Middle frontal gyrus (tissue), 1 donor: Measurements from ENCODE around the gene ULK4.
A peak's percentile ranks its signal among the peaks of the same experiment; 100 is the strongest.
"Not testable (repeated sequence)": the region's sequence is repeated elsewhere in the genome, so short reads cannot be mapped to it uniquely, and the experiment has no call there.

Experiments
- DNase-seq: peaks from one replicate; pipeline ENCODE4 v3.0.0-alpha.2; 2015; ENCODE audit warnings: low spot score; ENCODE audit errors: extremely low spot score

ULK4 gene

DNA sequence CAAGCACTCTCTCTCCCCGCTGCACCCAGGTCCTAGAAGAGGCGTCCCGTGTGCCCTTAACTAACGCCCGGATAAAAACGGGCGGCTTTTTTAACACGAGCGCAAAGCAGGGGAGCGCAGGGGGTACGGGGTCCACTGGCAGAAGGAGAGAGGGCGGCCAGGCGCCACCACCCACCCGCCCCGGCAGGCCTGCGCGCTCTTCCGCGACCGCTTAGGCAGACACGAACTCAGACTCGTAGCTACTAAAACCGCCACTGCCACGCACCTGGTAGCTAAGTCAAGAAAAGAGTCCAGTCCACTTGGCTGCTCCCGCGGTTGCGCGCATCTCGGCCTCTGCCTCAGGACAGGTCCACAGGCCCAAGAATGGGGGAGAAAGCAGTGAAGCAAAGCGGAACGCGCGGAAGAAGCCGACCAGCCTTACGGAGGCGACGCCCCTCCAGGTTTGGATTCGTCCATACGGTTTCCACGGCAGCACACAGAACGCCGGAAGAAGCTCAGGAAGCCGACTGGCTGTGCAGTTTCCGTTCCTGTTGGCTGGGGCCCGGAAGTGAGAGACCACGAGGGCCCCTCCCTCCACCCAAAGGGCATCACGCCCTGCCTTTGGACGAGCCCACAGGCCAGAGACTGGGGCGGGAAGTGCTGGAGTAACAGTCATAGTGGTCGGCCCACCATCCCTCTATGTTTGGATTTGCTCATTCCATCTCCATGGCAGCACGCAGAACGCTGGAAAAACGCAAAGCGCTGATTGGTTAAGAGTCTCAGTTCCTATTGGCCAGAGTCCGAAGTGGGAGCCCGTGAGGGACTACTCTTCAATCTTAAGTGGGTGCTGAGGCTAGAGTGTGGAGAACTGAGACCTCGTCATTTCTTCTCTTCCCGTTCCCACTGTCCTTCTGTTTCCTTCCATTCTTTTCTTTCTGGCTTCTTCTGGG is at the start of gene ULK4:
Gene ULK4 (minus strand): TSS at position 353 of the 929 bp plus-strand sequence. CDS start 7,344 bp downstream, outside the sequence.
- peak; percentile 100 for DNase-seq

DNA sequence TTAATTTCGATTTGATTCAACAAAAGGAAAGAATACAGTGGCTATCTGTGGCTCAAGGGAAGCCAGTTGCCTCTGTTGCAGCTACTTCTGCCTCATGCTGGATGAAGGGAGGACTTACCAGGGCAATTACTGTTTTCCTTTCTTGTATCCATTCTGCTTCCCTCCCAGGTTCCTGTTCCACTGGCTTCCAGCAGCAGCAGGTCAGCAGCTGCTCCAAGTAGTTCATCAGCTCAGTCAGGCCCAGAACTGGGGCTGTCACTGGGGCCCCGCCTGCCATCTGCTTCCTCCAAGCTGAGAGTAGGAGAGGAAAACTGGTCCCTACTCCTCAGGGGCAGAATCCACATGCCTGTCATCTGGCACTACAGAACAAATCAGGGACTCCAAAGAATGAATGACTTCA is 48.6 kb upstream of the ULK4 start:
- no peak for DNase-seq

DNA sequence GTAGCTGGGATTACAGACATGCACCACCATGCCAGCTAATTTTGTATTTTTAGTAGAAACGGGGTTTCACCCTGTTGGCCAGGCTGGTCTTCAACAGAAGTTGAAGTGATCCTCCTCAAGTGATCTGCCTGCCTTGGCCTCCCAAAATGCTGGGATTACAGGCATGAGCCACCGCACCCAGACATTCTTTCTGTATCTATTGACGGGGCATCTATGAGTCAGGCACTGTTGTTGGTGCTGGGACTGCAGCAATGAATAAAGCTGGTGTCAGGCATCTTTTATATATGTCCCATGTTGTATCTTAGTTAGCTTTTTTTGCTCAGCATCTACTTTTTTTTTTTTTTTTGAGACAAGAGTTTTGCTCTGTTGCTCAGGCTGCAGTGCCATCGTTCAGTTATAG is 47.6 kb upstream of the ULK4 start:
- no peak for DNase-seq

DNA sequence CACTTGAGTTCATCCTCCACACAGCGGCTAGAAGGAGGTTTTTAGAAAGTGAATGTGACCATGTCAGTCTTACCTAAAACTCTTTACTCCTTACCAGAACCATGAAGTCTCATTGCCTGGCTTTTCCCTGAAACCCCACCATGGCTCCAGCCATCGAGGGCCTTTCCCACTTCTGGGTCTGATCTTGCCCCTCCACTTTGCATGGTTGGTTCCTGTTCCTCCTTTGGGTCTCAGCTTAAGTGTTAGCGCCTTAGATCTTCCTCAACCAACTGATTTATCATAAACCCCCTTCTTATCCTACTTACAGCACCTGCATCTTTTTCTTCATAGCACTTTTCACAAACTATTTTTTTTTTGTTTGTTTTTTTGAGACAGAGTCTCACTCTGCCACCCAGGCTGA is 45.9 kb upstream of the ULK4 start:
- no peak for DNase-seq

DNA sequence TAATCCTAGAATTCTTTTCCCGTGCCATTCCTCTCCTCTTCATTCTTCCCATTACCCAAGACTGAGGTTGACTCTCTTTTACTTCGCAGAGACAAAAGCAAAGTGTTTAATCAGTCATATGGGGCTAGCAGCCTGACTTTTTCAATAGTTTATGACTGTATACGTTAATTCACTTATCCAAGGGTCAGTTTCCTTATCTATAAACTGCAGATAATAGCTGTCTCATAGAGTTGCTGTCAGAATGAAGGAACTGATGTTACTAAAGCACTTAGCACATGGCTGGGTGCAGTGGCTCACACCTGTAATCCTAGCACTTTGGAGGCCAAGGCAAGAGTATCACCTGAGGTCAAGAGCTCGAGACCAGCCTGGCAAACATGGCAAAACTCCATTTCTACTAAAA is 43.5 kb upstream of the ULK4 start:
- no peak for DNase-seq

DNA sequence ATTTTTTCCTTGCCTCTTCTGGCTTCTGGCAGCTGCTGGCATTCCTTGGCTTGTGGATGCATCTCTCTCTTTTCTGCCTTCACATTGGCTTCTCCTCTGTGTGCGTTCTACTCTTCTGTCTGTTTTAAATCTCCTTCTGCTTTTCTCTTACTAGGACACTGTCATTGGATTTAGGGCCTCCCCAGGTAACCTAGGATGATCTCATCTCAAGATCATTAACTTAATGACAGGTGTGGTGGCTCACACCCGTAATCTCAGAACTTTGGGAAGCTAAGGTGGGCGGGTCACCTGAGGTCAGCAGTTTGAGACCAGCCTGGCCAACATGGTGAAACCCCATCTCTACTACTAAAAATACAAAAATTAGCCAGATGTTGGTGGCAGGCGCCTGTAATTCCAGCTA is 40.9 kb upstream of the ULK4 start:
- no peak for DNase-seq

DNA sequence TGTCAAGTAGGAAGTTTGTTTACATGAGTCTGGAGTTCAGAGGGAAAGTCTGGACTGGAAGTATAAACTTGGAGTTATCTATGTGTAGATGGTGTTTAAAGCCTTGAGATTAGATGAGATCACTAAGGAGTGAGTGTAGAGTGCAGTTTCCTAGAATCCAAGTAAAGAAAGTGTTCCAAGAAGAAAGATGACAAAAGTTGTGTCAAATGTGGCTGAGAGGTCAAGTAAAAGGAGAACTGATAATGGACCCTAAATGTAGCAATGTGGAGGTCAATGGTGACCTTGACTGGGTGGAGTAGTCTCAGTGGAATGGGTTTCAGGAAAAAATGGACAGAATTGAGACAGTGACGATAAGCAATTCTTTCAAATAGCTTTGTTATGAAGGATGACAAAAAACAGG is 39.9 kb upstream of the ULK4 start:
- DNase-seq: no peak

DNA sequence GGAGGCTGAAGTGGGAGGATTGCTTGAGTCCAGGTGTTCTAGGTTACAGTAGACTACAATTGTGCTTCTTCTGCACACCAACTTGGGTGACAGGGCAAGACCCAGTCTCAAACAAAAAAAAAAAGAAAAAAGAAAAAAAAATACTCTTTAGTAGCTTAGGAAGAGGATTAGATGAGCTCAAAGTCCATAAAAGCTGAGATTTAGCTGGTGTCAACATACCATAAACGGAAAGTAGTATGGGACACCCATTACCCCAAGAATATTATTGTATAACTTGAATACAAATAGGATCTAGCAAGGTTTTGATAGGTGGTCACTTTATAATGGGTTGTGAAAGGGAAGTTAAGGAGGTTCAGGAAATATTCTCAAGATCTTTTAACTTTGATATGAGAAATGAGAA is 38.0 kb upstream of the ULK4 start:
- no peak for DNase-seq

DNA sequence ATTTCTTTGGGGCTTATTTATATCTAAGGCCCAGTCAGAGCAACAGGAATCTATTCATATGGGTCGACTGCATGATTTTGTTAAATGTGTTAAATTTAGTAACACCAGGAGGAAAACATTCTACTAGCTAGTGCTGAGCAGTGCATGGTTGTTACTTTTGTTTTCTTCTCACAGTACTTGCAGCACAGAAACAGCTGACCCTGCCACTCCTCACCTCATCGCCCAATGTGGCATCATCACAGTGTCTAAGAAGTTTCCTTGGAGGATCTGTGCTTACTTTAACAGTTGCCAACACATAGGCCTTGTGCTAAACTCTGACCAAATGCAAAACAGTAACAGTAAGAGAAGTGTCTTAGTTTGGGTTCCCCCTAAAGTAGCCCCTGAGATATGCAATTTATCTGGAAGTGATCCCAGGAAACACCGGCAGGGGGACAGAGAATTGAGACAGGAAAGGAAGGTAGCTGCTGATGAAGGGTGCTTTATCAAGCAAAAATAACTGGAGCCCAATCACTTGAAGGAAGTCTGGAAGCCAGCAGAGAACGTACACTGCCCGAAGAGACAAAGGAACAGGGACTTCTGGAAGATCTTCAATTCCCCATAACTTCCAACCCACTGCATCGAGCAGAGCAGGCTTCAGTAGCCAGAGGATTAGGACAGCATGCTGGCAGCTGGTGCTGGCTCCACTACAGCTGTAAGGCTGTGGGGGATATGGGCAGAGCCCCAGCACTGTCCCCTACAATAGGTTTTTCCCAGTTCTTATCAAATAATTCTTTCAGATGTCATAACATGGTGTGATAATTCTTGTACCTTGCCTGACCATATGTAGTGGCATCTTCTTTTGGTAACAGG is 36.0 kb upstream of the ULK4 start:
- DNase-seq: no peak

DNA sequence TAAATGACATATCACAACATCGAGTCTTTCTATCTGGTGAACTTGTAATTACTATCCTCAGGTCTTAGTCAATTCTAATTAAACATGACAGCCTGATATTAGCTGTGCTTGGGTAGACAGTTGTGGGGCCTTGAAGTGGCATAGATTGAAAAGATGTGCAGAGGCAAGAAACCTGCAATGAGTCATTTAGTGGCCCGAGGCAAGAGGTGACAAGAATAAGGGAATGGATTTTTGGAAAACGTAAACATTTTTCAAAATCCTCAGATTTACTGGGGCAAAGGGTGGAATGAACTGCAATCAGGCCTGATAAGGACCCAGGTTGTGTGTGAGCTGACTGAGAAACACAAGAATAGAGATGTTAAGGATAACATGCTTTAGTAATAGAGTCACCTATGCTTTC is 29.5 kb upstream of the ULK4 start:
- DNase-seq: no peak

DNA sequence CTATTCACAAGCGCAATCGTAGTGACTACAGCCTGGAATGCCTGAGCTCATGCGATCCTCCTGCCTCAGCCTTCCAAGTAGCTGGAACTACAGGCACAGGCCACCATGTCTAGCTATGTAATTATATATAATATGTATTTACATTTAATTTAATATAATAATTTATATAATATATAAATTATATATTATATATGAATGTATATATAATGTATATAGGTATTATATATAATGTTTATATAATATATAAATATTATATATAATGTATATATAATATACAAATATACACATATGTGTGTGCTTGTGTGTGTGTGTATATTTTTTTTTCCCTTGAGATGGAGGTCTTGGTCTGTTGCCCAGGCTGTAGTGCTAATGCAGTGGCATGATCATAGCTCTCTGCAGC is 27.6 kb upstream of the ULK4 start:
- no peak for DNase-seq

DNA sequence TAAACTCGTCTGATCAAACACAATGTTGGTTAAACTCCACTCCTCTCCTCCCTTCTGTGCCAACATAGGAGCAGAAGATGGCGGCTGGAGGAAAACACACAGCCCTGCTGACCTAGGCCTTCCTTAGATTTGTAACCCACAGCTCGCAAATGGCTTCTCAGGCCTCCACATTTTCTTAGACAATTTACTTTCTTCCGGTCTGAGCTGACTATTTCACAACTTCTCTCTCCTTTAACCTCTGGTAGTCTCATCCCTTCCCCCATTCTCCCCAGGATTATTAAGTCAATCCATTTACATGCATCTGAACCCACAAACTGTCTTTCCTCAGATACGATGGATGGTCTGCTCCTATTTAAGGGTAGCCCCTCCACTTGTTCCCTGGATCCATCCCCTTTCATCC is 25.7 kb upstream of the ULK4 start:
- DNase-seq: no peak

DNA sequence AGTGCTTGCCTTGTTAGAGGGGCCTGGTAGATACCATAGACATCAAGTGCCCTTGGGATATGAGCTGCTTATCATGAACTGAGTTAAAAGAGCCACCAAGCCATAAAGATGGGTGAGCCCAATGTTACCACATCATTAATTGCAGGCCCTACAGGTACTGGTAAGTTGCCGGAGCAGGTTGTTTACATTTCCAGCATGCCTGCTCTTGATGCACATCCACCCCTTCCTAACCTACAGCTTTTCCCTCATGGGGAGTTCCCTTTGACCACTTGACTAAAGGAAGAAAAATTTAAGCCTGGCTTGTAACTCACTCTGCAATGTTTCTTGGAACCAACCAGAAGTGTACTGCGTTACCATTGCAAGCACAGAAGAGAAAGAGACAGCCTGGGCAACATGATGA is 24.7 kb upstream of the ULK4 start:
- no peak for DNase-seq

DNA sequence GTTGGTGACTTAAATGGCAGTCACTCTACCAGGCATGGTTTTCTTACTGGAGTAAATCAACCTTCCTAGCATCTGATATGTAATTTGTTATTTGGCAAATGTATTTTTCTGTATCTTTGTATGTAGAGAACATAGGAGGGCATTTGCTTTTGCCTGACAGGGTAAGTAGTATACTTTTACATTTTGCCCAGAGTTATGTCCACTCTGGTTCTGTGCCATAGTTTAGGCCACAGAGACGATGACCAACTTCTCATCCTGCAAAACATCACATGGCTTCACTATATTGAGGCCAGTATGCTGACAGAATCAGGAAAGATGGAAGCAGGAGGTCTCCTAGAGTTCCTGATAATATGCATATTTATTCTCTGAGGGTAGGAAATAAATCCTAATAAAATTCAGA is 23.1 kb upstream of the ULK4 start:
- no peak for DNase-seq

DNA sequence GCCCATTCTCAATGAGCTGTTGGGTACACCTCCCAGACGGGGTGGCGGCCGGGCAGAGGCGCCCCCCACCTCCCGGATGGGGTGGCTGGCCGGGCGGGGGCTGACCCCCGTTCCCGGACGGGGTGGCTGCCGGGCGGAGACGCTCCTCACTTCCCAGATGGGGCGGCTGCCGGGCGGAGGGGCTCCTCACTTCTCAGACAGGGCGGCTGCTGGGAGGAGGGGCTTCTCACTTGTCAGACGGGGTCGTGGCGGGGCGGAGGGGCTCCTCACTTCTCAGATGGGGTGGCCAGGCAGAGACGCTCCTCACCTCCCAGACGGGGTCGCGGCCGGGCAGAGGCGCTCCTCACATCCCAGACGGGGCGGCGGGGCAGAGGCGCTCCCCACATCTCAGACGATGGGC is 21.2 kb upstream of the ULK4 start:
- not testable (repeated sequence) for DNase-seq

DNA sequence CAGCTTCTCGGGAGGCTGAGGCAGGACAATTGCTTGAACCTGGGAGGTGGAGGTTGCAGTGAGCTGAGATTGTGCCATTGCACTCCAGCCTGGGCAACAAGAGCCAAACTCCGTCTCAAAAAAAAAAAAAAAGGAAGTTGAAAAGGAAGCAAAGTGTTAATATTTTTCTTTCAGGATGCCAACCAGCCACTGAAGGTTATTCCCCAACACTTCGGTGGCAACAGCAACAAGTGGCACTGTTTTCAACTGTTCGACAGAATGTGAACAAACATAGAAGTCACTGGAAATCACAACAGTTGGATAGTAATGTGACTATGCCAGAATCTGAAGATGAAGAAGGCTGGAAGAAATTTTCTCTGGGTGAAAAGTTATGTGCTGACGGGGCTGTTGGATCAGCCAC is 15.5 kb upstream of the ULK4 start:
- DNase-seq: not testable (repeated sequence)

DNA sequence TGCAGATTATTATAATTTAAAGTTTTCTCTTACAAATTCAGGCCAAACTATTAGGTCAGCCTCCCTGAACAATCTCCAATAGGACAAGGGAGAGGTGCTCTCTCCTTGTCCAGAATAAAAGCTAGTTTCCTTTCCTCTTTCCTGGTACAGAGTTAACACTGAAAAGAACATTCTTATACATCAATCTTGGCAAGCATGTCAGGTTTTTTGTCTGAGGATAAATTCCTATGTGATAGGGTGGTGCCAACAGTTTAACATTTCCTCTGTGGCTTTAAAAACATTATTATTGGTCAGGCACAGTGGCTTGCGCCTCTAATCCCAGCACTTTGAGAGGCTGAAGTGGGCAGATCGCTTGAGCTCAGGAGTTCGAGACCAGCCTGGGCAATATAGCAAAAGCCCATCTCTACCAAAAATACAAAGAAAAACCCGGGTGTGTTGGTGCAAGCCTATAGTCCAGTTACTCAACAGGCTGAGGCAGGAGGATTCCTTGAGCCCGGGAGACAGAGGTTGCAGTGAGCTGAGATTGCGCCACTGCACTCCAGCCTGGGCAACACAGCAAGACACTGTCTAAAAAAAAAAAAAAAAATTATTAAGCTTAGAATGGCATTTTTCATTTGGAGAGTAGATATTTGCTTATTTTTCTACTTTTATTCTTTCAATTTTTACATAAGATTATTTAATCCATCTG is 13.7 kb upstream of the ULK4 start:
- DNase-seq: no peak

DNA sequence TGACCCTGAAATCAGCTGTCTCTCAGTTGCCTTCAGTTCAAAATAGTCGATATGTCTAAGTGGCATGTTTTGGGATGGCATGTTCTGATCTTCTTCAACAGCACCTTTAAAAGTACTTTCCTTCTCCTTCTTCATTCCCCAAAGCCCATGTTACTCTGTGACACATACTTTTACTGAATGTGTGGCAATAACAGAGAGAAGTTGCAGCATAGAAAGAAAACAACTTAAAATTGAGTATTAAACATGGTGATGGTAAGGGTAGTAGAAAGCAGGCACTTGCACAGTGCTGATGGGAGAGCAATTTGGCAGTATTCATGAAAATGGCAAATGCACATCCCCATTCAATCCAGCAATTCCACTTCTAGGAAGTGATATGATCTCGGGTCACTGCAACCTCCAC is 12.3 kb upstream of the ULK4 start:
- DNase-seq: no peak

DNA sequence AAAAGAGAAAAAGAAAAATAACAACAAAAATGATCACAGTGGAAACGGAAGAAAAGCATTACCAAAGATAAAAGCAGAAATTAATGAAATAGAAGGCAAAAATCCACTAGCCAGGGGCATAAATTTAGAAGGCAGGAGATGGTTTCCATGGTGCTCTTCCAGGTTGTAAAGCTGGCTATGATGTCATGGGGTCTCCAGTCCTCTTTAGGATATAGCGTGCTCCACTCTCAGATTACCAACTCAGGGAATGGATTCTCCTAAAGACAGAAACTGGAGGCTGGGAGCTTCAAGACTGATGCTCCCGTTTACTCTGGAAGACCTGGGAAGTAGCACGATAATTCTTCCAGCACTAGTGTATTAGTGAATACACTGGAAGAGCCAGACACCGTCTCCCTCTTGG is 10.9 kb upstream of the ULK4 start:
- no peak for DNase-seq

DNA sequence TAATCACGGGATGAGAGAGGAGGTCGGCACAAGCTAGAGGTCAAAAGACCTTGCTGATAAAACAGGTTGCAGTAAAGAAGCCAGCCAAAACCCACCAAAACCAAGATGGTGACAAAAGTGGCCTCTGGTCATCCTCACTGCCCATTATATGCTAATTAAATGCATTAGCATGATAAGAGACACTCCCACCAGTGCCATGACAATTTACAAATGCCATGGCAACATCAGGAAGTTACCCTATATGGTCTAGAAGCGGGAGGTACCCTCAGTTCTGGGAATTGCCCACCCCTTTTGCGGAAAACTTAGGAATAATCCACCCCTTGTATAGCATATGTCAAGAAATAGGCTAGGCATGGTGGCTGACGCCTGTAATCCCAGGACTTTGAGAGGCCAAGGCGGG is 4.3 kb upstream of the ULK4 start:
- DNase-seq: no peak

DNA sequence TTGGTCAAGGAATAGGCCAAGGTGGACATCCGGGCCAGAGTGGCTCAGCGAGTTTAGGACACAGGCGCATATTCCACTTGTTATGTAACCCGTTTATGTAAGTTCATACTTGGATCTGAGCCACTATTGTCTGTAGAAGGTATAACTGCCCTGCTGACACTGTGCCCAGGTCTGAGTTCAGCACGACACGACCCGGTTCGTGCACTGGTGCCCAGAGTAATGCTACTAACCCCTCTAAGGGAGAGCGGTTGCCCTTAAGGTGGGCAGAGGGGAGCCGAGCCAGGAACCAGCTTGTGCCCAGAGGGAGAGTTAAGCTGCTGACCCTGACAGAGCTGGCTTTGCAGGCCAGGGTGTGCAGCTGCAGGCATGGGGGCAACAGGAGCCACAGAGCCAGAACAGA is 1.9 kb upstream of the ULK4 start:
- DNase-seq: no peak
